A549 treated with DMSO at 1 μM for 4 hours (cell line): ENCODE measurements around the gene PLPPR2. TPM values are rescaled to one million over a fixed set of nuclear protein-coding genes. Genes with fewer than 3 reads are reported as not detected.

Experiments
- total RNA-seq: library from RNA; stranded (reverse); fragments of 200-300 nt; extraction: Qiagen RNA extraction; gene quantifications from 5 replicates; pipeline ENCODE4 v1.2.3, GENCODE V29; 2022; ENCODE audit warnings: low read depth

The PLPPR2 gene
- total RNA-seq, result 8.3 to 11.2 TPM (median 10.5 TPM) in 5 replicates

GRCh38 chr19:11355160-11356073 lies at the start of gene PLPPR2:
PLPPR2 (plus strand) TSS chr19:11355432; CDS start chr19:11357674, 2,242 bp downstream.

GRCh38 chr19:11339254-11340098 lies 15.8 kb upstream of the PLPPR2 start, which contains the start of gene RAB3D:
RAB3D (minus strand) TSS chr19:11339657; CDS start chr19:11337399, 2,258 bp downstream.

GRCh38 chr19:11346104-11346940 lies 8.9 kb upstream of the PLPPR2 start, which contains the start of the genes CCDC159 and TMEM205:
CCDC159 (plus strand) TSS chr19:11346519; CDS start chr19:11346607, 88 bp downstream.
TMEM205 (minus strand) TSS chr19:11346268; CDS start chr19:11345619, 649 bp downstream.

GRCh38 chr19:11374433-11375142 lies 19.4 kb downstream of the PLPPR2 start, which contains the start of gene SWSAP1:
SWSAP1 (plus strand) TSS chr19:11374666; CDS start chr19:11374681, 15 bp downstream.

Other genes with a start within 250 kb of the PLPPR2 start
- gene SPC24, start 199.7 kb upstream of the PLPPR2 start, total RNA-seq, result 12.4 to 15.6 TPM (median 13.4 TPM) in 5 replicates
- gene KANK2, start 157.9 kb upstream of the PLPPR2 start, total RNA-seq, result 29.5 to 36.9 TPM (median 31.6 TPM) in 5 replicates
- gene ANGPTL8, start 115.8 kb upstream of the PLPPR2 start, total RNA-seq, result not detected in 5 replicates
- gene DOCK6, start 92.9 kb upstream of the PLPPR2 start, total RNA-seq, result 8.1 to 9.7 TPM (median 8.8 TPM) in 5 replicates
- not detected in 5 replicates for gene TSPAN16, start 59.3 kb upstream of the PLPPR2 start, total RNA-seq
- 2.5 to 3.9 TPM (median 3.0 TPM) in 5 replicates for gene RAB3D, start 15.8 kb upstream of the PLPPR2 start, total RNA-seq
- gene TMEM205, start 9.2 kb upstream of the PLPPR2 start, total RNA-seq, result 98.1 to 128 TPM (median 106 TPM) in 5 replicates
- 4.4 to 7.7 TPM (median 5.0 TPM) in 5 replicates for gene CCDC159, start 8.9 kb upstream of the PLPPR2 start, total RNA-seq
- gene SWSAP1, start 19.2 kb downstream of the PLPPR2 start, total RNA-seq, result 1.7 to 2.7 TPM (median 2.3 TPM) in 5 replicates
- gene EPOR, start 28.9 kb downstream of the PLPPR2 start, total RNA-seq, result 3.7 to 5.8 TPM (median 4.7 TPM) in 5 replicates
- 0.67 to 2.7 TPM (median 2.0 TPM) in 5 replicates for gene RGL3, start 63.9 kb downstream of the PLPPR2 start, total RNA-seq
- 0.80 to 1.7 TPM (median 1.1 TPM) in 5 replicates for gene ODAD3, start 79.7 kb downstream of the PLPPR2 start, total RNA-seq
- gene PRKCSH, start 80.2 kb downstream of the PLPPR2 start, total RNA-seq, result 246 to 281 TPM (median 260 TPM) in 5 replicates
- gene ELAVL3, start 125.6 kb downstream of the PLPPR2 start, total RNA-seq, result 0.02 to 0.12 TPM (median 0.06 TPM) in 4 of 5 replicates, not detected in the other
- gene ZNF653, start 150.4 kb downstream of the PLPPR2 start, total RNA-seq, result 4.3 to 5.4 TPM (median 4.7 TPM) in 5 replicates
- gene ECSIT, start 173.7 kb downstream of the PLPPR2 start, total RNA-seq, result 30.1 to 36.2 TPM (median 32.5 TPM) in 5 replicates
- gene CNN1, start 183.4 kb downstream of the PLPPR2 start, total RNA-seq, result 0.28 to 0.56 TPM (median 0.44 TPM) in 5 replicates
- 89.9 to 117 TPM (median 98.9 TPM) in 5 replicates for gene ELOF1, start 203.8 kb downstream of the PLPPR2 start, total RNA-seq
- 0.16 to 0.66 TPM (median 0.17 TPM) in 3 of 5 replicates, not detected in the others for gene ACP5, start 222.2 kb downstream of the PLPPR2 start, total RNA-seq
- 2.9 to 4.8 TPM (median 4.1 TPM) in 5 replicates for gene ZNF627, start 242.1 kb downstream of the PLPPR2 start, total RNA-seq